Sigmoid colon (tissue), 7 donors: ENCODE results near the gene SHISAL1. TPM values are rescaled to one million over a fixed set of nuclear protein-coding genes. Genes with fewer than 3 reads are reported as not detected.

Experiments
- DNase-seq: peaks from one replicate; pipeline ENCODE4 v3.0.0-alpha.2; 2019
- H3K27ac ChIP-seq, 4 donors: fragments of 200-600 bp; sonication (generic); one replicate each; pipeline ENCODE4 v1.5.1; 2016 to 2019; ENCODE audit warnings: mild to moderate bottlenecking in 1 of 4
- H3K27me3 ChIP-seq, 3 donors: fragments of 200-600 bp; sonication (generic); one replicate each; pipeline ENCODE4 v1.5.1; 2019; ENCODE audit warnings: mild to moderate bottlenecking in 1 of 3
- H3K36me3 ChIP-seq, 4 donors: fragments of 200-600 bp; sonication (generic); one replicate each; pipeline ENCODE4 v1.5.1; 2016 to 2019
- H3K4me1 ChIP-seq, 4 donors: fragments of 200-600 bp; sonication (generic); one replicate each; pipeline ENCODE4 v1.5.1; 2017 to 2019
- H3K4me3 ChIP-seq, 4 donors: fragments of 200-600 bp; sonication (generic); one replicate each; pipeline ENCODE4 v1.5.1; 2017 to 2019; ENCODE audit warnings: mild to moderate bottlenecking in 2 of 4, moderate library complexity in 1 of 4
- H3K9me3 ChIP-seq, 4 donors: fragments of 200-600 bp in 3 of 4; sonication (generic) in 3 of 4; one replicate each; pipeline versions ENCODE4 v1.5.1 to v1.6.1; 2013 to 2019
- CTCF ChIP-seq, 4 experiments: fragments of 450-650 bp in 3 of 4; fragments of 200-600 bp in 1 of 4; IDR thresholded peaks; one replicate each; pipeline ENCODE4 v1.5.1; 2016 to 2019; ENCODE audit warnings: antibody characterized with exemption in 4 of 4, mild to moderate bottlenecking in 3 of 4, moderate library complexity in 2 of 4
- EP300 ChIP-seq, 4 donors: sonication (generic); formaldehyde crosslinking; IDR thresholded peaks; one replicate each; pipeline ENCODE4 v1.6.1; 2017; ENCODE audit warnings: antibody characterized with exemption in 4 of 4
- POLR2A ChIP-seq, 2 donors: fragments of 450-650 bp; IDR thresholded peaks; one replicate each; pipeline ENCODE4 v1.6.1; 2016; ENCODE audit warnings: antibody characterized with exemption in 2 of 2, mild to moderate bottlenecking in 2 of 2, moderate library complexity in 2 of 2
- POLR2AphosphoS5 ChIP-seq, 4 donors: sonication (generic); formaldehyde crosslinking; IDR thresholded peaks; one replicate each; pipeline ENCODE4 v1.6.1; 2017; ENCODE audit warnings: antibody characterized with exemption in 4 of 4
- WGBS, 2 donors: extraction: QIAGEN DNeasy Blood & Tissue Kit; methylation state at CpG; one replicate each; pipeline ENCODE4 v1.1.7; 2013; 5-methylcytosine and 5-hydroxymethylcytosine counted together
- intact Hi-C: fragments of 100-400 bp; cut with DNase I; formaldehyde crosslinking; loops from one replicate; pipeline ENCODE4 v1.15.1; 2023
- polyA plus RNA-seq, 3 donors: library from polyadenylated mRNA; stranded (reverse); fragments of 200-250 nt; gene quantifications; one replicate each; pipeline ENCODE4 v1.2.3, GENCODE V29; 2013
- total RNA-seq, 4 donors: library from RNA; depleted of rRNA; stranded (reverse); fragments of >200 nt; gene quantifications; one replicate each; pipeline ENCODE4 v1.1.0, GENCODE V29; 2016
- donor health status: healthy with polysubstance abuse.
- donor health status: Bipolar disorder and iron deficiency.
- donor health status: healthy.

The SHISAL1 gene
- total and polyA plus RNA-seq, 7 donors = 0.23 to 32.4 (median 20.7) TPM

DNA sequence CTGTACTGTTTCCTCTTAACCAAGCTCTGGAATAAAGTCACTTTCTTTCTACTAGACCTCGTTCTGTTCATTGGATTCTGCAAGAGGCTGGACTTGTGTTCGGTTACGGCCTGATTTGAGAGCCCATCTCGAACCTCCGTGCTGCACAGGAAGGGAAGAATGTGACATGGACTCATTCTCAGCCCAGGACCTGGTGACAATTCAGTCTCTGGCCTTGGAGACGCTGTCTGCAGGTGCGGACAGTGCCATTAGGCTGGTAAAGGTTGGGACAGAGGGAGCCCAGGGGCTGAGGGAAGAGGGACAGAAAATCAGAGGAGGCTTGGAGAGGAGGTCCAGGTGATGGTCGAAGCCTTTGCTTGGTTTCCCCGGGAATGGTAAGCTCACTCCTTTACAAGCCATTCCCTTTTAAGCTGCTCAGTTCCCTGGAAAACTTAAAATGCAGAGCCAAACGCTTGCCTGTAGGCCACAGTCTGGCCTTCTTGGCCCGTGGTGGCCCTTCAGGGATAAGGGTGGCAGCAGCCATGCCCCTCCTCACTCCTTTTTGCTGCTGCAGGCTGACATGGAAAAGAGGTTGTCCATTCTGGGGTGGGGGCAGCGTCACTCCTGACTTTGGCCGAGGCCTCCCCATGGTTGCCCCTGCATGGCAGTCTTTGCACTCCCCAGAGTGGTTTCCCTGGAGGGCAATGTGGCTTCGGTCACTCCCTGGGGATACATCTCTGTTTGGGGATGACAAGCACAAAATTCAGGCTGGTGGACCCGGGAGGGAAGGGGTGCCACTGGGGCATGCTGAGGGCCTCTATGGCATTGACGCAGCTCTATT, 52.3 kb downstream of the SHISAL1 start:
- H3K27me3 ChIP-seq = no peaks in the 10 kb centered on the region
- peaks cover 0 to 7% (median 0%) of the 10 kb centered on the region in 4 donors for H3K4me1 ChIP-seq
- H3K4me3 ChIP-seq = no peak overlapping the region
- H3K9me3 ChIP-seq = no peaks in the 10 kb centered on the region
- intact Hi-C loops = no loop called here
- TF ChIP-seq POLR2A (IDR thresholded peaks at IDR 0.05) = no peak
- no peak for TF ChIP-seq CTCF (IDR thresholded peaks at IDR 0.05)
- TF ChIP-seq EP300 (IDR thresholded peaks at IDR 0.05) = no peak
- no peak for TF ChIP-seq POLR2AphosphoS5 (IDR thresholded peaks at IDR 0.05)
- H3K27ac ChIP-seq = no peak overlapping the region
- peak; percentile 52 for DNase-seq
- 76 to 83% methylated on average over 16 of the region's 16 CpGs for WGBS, 2 donors
- peaks cover 0 to 7% (median 3%) of the 10 kb centered on the region in 4 donors for H3K36me3 ChIP-seq

DNA sequence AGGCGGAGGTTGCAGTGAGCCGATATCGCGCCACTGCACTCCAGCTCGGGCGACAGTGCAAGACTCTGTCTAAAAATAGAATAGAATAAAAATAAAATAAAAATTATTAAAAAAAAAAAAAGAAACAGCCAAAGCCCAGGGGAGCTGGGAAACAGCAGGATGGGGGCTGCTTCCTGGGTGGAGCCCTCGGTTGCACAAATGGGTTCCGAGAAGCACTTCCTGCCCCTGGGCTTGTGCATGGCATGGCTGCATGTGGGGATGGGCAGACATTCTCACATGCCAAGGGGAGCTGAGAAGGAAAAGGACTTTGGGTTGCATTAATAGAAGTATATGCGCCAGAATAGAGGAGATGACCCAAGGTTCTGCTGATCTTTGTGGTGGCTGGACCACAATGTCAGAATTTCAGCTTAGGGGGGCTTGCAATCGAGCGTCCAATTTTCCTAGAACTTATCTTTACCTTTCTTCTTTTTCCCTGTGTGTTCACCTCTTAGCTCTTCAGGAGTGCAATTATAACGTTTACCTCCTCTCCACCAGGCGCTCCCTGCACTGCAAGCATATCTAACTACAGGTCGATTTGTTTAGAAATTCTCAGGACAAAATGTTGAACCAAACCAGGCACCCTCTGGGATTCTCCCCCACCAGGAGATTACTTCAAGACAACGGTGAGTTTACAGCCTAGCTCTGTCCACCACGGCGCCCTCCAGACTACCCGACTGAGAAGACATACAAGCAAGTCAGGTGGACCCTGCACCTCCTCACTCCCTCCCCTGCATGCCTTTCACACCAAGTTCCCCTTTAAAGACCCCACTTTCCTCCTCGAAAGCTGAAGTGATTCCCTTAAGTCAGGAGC, 53.2 kb downstream of the SHISAL1 start:
- peaks cover 0 to 7% (median 3%) of the 10 kb centered on the region in 4 donors for H3K36me3 ChIP-seq
- H3K27me3 ChIP-seq = no peaks in the 10 kb centered on the region
- peaks cover 0 to 7% (median 0%) of the 10 kb centered on the region in 4 donors for H3K4me1 ChIP-seq
- H3K4me3 ChIP-seq = no peak overlapping the region
- no peak overlapping the region for H3K27ac ChIP-seq
- intact Hi-C loops = no loop called here
- WGBS, 2 donors = 72 to 76% methylated on average over 19 of the region's 19 CpGs
- TF ChIP-seq POLR2AphosphoS5 (IDR thresholded peaks at IDR 0.05) = no peak
- no peak for TF ChIP-seq POLR2A (IDR thresholded peaks at IDR 0.05)
- no peak for TF ChIP-seq CTCF (IDR thresholded peaks at IDR 0.05)
- TF ChIP-seq EP300 (IDR thresholded peaks at IDR 0.05) = no peak
- peak; percentile 34 for DNase-seq
- H3K9me3 ChIP-seq = no peaks in the 10 kb centered on the region

- intact Hi-C loops = no loop called here
- no peak for TF ChIP-seq POLR2A (IDR thresholded peaks at IDR 0.05)
- no peak for TF ChIP-seq CTCF (IDR thresholded peaks at IDR 0.05)
- no peak for TF ChIP-seq EP300 (IDR thresholded peaks at IDR 0.05)
- TF ChIP-seq POLR2AphosphoS5 (IDR thresholded peaks at IDR 0.05) = no peak
- Histone ChIP-seq H3K4me1 (peaks cover 0 to under 1% (median 0%) of the 10 kb centered on the region in 4 donors), H3K4me3 (no peak overlapping the region), H3K9me3 (no peaks in the 10 kb centered on the region), H3K27ac (no peak overlapping the region), H3K27me3 (no peaks in the 10 kb centered on the region), H3K36me3 (no peaks in the 10 kb centered on the region)
- DNase-seq = no peak
- 68% methylated on average over 13 of the region's 13 CpGs for WGBS, 2 donors
Observed at GRCh38 chr22:44256556-44257485, 55.9 kb downstream of the SHISAL1 start.

GRCh38 chr22:44256085-44256484, 56.7 kb downstream of the SHISAL1 start:
- Histone ChIP-seq H3K4me3 (no peak overlapping the region), H3K9me3 (no peaks in the 10 kb centered on the region), H3K4me1 (no peaks in the 10 kb centered on the region), H3K36me3 (no peaks in the 10 kb centered on the region), H3K27me3 (no peaks in the 10 kb centered on the region), H3K27ac (no peak overlapping the region)
- 75 to 84% methylated on average over 6 of the region's 6 CpGs for WGBS, 2 donors
- no peak for TF ChIP-seq CTCF (IDR thresholded peaks at IDR 0.05)
- TF ChIP-seq EP300 (IDR thresholded peaks at IDR 0.05) = no peak
- TF ChIP-seq POLR2A (IDR thresholded peaks at IDR 0.05) = no peak
- TF ChIP-seq POLR2AphosphoS5 (IDR thresholded peaks at IDR 0.05) = no peak
- DNase-seq = peak; percentile 36
- intact Hi-C loops = no loop called here
